ENCODE data around the gene TEAD1.

Gene TEAD1

GRCh38 chr11:12769834-12770345 is 95.7 kb downstream of the TEAD1 start:
- no peak for DNase-seq

- DNase-seq: no peak
These were observed 96.2 kb downstream of the TEAD1 start for GRCh38 chr11:12770435-12770834.

- DNase-seq: no peak
These were observed 96.9 kb downstream of the TEAD1 start for GRCh38 chr11:12770966-12771597.

GRCh38 chr11:12771875-12772274 is 97.7 kb downstream of the TEAD1 start:
- DNase-seq: no peak

- DNase-seq: no peak
These were observed 98.1 kb downstream of the TEAD1 start for GRCh38 chr11:12772324-12772723.

GRCh38 chr11:12773591-12773990 is 99.4 kb downstream of the TEAD1 start:
- no peak for DNase-seq

GRCh38 chr11:12775955-12776354 is 101.7 kb downstream of the TEAD1 start:
- DNase-seq: no peak

- DNase-seq: no peak
These were observed 103.1 kb downstream of the TEAD1 start for GRCh38 chr11:12777208-12777874.

- DNase-seq: no peak
These were observed 104.2 kb downstream of the TEAD1 start for GRCh38 chr11:12778240-12778905.

- no peak for DNase-seq
These were observed 109.5 kb downstream of the TEAD1 start for GRCh38 chr11:12783765-12784164.

GRCh38 chr11:12784445-12784844 is 110.2 kb downstream of the TEAD1 start:
- DNase-seq: no peak

- no peak for DNase-seq
These were observed 110.8 kb downstream of the TEAD1 start for GRCh38 chr11:12784987-12785386.

GRCh38 chr11:12785901-12786300 is 111.7 kb downstream of the TEAD1 start:
- no peak for DNase-seq

GRCh38 chr11:12786450-12786849 is 112.2 kb downstream of the TEAD1 start:
- no peak for DNase-seq

GRCh38 chr11:12786891-12787290 is 112.7 kb downstream of the TEAD1 start:
- DNase-seq: no peak

- no peak for DNase-seq
These were observed 113.6 kb downstream of the TEAD1 start for GRCh38 chr11:12787847-12788246.

GRCh38 chr11:12789054-12789453 is 114.8 kb downstream of the TEAD1 start:
- DNase-seq: no peak

- DNase-seq: no peak
These were observed 115.5 kb downstream of the TEAD1 start for GRCh38 chr11:12789596-12790215.

- DNase-seq: no peak
These were observed 116.8 kb downstream of the TEAD1 start for GRCh38 chr11:12790861-12791616.

GRCh38 chr11:12792018-12792417 is 117.8 kb downstream of the TEAD1 start:
- DNase-seq: no peak

GRCh38 chr11:12792590-12792989 is 118.4 kb downstream of the TEAD1 start:
- DNase-seq: no peak

- no peak for DNase-seq
These were observed 118.8 kb downstream of the TEAD1 start for GRCh38 chr11:12793065-12793464.

- no peak for DNase-seq
These were observed 119.3 kb downstream of the TEAD1 start for GRCh38 chr11:12793506-12793905.
